Amygdala (tissue), 56 donors: ENCODE results near the gene PROX1.
A peak's percentile ranks its signal among the peaks of the same experiment; 100 is the strongest.

Source experiments
- DNase-seq, 56 donors: peaks; one replicate each; lab custom pipeline; 2025; lab: John Stamatoyannopoulos, UW

Gene PROX1

GRCh38 chr1:213996320-213997037 is 8.7 kb downstream of the PROX1 start:
- DNase-seq = peak in 22 of 56 donors; percentile 16 to 71 (median 44)

- DNase-seq = peak in 16 of 56 donors; percentile 22 to 65 (median 38)
These were observed 9.4 kb downstream of the PROX1 start for GRCh38 chr1:213997038-213997771.

DNA sequence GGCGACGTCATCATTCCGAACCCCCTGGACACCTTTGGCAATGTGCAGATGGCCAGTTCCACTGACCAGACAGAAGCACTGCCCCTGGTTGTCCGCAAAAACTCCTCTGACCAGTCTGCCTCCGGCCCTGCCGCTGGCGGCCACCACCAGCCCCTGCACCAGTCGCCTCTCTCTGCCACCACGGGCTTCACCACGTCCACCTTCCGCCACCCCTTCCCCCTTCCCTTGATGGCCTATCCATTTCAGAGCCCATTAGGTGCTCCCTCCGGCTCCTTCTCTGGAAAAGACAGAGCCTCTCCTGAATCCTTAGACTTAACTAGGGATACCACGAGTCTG is 10.0 kb downstream of the PROX1 start:
- no peak for DNase-seq

DNA sequence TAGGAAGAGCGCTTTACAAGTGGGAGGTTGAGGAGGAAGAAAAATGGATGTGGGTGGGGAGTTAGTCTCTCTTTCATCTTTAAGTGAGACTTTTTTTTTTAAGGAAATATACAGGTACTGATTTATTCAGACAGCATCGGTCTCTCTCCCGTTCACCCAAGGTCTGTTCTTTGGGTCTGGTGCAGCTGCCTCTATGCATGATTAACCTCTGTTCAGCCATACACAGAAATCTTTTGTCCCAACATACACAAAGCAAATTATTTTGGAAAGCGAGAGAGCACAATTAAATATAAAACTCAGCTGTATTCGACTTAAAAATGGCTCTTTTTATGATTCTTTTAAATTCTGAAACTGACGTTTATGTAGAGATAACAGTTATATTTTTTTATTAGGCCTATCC is 11.0 kb downstream of the PROX1 start:
- DNase-seq = no peak

- no peak for DNase-seq
These were observed 12.0 kb downstream of the PROX1 start for GRCh38 chr1:213999732-214000131.

DNA sequence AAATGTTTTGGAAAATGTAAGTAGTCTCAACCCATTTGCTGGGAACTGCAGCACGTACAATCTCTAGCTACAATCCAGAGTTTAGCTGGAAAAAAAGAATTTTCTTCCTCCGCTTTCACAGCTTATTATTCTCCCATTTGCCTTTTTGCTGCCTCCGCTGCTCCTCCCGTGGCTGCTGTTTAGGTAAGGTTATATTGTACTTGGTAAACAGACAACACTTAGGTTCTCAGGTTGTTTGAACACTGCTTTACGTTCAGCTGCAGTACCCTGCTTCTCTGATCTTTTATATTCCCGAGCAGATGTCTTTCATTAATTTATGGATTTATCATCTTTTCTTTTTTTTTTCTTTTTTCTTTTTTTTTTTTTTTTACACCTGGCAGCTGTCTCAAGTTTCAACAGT is 14.3 kb downstream of the PROX1 start:
- no peak for DNase-seq

GRCh38 chr1:214002472-214002871 is 14.7 kb downstream of the PROX1 start:
- peak in 3 of 56 donors; percentile 28 to 70 (median 37) for DNase-seq

- no peak for DNase-seq
These were observed 15.5 kb downstream of the PROX1 start for GRCh38 chr1:214003233-214003632.

- DNase-seq = peak in 2 of 56 donors; percentile 16 to 21
These were observed 16.2 kb downstream of the PROX1 start for GRCh38 chr1:214004014-214004413.

GRCh38 chr1:214004795-214005194 is 17.0 kb downstream of the PROX1 start:
- no peak for DNase-seq

DNA sequence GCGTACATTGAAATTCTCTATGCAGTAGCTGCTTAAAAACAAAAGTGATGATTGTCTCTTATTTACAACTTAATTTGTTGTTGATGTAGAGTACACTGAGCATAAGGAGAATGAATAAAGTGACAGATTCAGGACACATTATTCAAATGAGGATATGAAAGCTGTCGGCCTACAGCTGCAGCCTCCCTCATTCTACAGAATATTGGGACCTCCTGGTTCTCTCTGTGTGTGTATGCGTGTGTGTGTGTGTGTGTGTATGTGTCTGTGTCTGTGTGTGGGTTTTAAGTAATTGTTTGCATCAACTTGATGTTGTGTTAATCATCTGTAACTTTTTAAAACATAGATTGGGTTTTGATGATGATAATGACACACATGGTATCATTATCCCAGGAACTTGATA is 17.9 kb downstream of the PROX1 start:
- no peak for DNase-seq

GRCh38 chr1:214006845-214007244 is 19.1 kb downstream of the PROX1 start:
- DNase-seq = no peak

GRCh38 chr1:214008347-214008746 is 20.6 kb downstream of the PROX1 start:
- DNase-seq = no peak

DNA sequence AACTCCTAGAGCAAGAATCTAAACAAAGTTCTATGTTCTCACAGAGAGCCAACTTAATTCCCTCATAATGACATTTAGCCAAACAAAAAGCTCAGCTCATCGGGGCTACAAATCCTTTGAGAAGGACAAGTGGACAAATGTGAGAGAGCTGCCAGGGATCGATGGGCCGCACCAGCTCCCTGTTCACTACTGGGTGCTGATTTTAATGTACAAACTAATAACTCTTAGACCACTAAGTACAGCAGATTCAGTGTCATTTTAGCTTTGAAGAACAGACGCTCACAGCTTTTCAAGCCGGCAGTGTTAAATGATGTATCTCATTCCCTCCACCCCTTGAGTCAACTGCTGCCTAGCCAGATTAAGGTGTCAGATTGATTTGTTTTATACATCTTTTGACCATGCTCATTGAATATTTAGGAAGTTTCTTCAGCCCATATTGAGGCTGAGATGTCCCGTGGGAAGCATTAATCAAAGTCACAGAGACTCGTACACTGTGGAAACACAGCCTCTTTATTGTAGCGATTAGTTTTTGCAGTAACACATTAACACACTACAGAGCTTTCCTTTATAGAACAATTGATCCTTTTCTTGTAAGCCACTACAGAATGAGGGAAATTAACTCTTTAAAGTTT is 21.1 kb downstream of the PROX1 start:
- DNase-seq = no peak

DNA sequence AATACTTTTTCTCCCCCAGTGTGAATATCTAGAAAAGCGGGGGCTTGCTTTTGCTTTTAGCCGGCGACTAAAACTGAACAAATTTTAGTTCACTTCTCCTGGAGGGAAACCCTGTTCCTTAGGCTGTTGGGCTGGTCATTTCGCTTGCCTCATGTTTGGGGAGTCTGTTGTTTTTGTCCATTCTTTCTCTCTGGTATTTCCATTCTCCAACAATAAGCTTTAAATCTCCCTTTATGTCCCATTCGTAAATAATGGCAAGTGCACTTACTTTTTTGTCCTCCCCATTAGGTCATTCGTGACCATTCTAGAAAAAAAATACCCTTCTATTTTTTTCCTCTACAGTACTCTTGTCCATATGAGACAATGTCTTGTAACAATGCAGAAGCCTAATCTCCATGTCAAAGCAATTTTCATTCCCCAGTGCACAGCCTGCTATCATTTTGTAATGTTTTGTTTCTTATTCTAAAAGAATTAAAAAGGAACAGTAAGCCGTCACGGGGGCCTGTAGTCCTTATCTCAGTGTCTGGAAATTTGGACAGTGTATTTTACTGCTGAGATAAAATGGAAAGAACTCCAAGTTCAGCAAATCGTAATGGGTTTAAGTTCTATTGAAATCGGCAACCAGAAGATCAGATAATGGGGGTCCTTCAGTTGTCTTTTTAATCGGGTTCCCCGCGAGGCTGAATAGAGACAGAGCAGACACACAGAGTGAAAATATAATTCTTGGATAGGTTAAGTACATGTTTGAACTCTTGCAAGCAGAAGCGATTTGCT is 21.8 kb downstream of the PROX1 start:
- no peak for DNase-seq

- DNase-seq = no peak
These were observed 22.4 kb downstream of the PROX1 start for GRCh38 chr1:214010197-214010573.

DNA sequence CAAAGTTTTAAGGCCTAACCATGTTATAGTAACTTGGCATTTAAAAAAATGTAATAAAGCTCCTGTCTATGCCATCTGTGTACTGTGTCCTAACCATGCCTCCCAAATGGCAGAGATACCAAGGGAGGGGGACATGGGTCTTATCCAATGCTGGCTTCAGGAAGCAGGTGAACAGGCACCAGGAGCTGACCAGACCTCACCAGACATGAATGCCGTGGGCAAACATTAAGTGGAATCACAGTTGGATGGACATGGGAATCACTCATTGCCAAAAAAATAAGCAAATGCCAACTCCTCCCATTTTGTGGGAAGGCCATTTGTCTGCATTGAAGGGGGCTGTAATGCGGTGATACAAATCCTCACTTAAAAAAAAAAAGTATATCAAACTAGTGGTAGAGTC is 22.9 kb downstream of the PROX1 start:
- no peak for DNase-seq

DNA sequence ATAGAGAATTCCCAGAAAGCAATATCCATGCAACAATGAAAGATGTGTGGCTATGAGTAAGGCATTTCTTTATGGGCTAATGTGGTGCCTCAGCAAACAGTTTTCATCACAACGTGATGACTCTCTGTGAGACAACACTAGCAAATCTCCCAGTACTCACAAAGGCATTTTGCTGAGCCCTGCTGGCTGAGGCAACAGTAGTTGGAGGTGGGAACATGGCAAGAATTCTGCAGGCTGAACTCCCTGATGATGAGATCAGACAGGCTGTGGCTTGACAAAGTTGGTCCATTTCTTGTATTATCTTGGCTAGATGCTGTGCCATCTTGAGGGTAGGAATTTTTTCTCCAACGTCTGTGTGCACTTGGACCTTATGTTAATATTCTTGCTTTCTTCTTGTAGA is 24.6 kb downstream of the PROX1 start:
- no peak for DNase-seq

DNA sequence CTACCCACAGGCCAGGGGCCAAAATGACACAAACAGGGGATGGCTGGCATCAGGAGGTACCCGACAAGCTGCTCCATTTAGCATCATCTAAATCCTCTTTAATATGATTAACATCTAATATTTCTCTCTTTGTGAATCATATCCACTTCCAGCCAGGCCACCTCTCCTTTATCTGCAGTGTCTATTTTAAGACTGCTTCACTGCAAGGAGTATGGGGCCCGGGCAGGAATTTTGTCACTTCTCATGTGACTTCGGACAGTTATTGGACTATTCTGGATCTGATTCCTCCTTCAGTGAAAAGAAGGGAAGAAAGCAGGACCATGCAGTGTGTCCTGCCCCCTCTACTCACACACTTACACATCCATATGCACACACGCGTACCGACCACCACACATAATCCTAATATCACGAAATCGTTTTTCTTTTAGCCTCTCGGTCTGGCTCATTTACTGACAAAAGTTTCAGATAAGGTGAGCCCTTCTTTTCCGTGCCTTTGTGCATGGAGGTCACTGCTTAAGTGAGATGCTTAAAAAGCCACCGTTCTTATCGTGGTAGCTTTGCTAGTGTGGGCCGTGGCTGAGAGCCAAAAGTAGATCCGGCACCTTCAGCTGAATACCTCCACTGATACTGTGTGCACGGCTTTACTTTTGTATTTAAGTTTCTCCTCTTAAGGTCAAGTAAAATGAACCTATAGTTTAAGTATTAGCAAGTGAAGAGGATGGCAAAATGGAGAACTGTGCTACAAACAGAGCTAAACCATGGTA is 26.0 kb downstream of the PROX1 start:
- no peak for DNase-seq

DNA sequence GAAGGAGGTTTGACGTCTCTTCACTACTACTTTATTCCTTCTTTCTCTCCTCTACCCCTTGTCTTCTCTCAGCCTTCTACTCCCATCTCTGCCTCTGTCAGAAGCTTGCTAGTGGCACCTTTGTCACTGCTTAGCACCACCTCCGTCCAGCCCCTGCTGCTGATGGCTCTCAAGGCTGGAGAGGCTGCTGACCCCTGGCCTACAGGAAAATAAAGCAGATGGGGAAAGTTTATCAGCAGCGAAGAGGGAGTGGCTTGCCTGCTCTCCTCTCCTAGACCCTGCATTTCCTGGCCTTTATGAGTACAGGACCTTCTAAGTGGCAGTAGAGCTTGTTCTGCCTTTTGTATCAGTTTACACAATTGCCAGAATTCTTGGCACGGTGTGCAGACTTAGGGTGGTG is 27.0 kb downstream of the PROX1 start:
- no peak for DNase-seq
